GM12878 (cell line): Measurements from ENCODE around the gene CCDC134. TPM values are rescaled to one million over a fixed set of nuclear protein-coding genes. Genes with fewer than 3 reads are reported as not detected.

Source experiments
- ATF7 ChIP-seq: fragments of 450-650 bp; IDR thresholded peaks from 2 replicates; pipeline ENCODE4 v1.6.1; 2016; ENCODE audit warnings: low read depth, mild to moderate bottlenecking
- BCL11A ChIP-seq: IDR thresholded peaks from 2 replicates; pipeline ENCODE4 v1.6.1; 2011; ENCODE audit warnings: low read depth, low read length
- CBX5 ChIP-seq: sonication (generic); IDR thresholded peaks from 2 replicates; pipeline ENCODE4 v1.6.1; 2016; ENCODE audit warnings: low read depth, moderate library complexity, mild to moderate bottlenecking, inconsistent platforms
- CEBPB ChIP-seq, 2 experiments: fragments of 150-350 bp in 1 of 2; IDR thresholded peaks; 2 replicates each; pipeline ENCODE4 v1.6.1; 2012 to 2014; ENCODE audit warnings: low read depth in 2 of 2, low read length in 2 of 2, borderline replicate concordance in 1 of 2, inconsistent platforms in 1 of 2
- CHD2 ChIP-seq: IDR thresholded peaks from 2 replicates; pipeline ENCODE4 v1.6.1; 2011; ENCODE audit warnings: low read depth, low read length, improper control_type of control experiment, borderline replicate concordance
- CHD4 ChIP-seq: fragments of 200-600 bp; sonication (generic); IDR thresholded peaks from 2 replicates; pipeline ENCODE4 v1.6.1; 2016; ENCODE audit warnings: mild to moderate bottlenecking
- EGR1 ChIP-seq, 2 experiments: IDR thresholded peaks; 1 replicate in 1 of 2; 2 replicates in 1 of 2; pipeline ENCODE4 v1.6.1; 2011 to 2012; ENCODE audit warnings: low read depth in 2 of 2, low read length in 2 of 2, borderline replicate concordance in 1 of 2, mild to moderate bottlenecking in 1 of 2, moderate library complexity in 1 of 2
- HDAC2 ChIP-seq: fragments of 200-600 bp; sonication (generic); IDR thresholded peaks from 2 replicates; pipeline ENCODE4 v1.6.1; 2017
- HDGF ChIP-seq: fragments of 450-650 bp; IDR thresholded peaks from 2 replicates; pipeline ENCODE4 v1.6.1; 2016; ENCODE audit warnings: antibody characterized with exemption
- JUND ChIP-seq: IDR thresholded peaks from 2 replicates; pipeline ENCODE4 v1.6.1; 2012; ENCODE audit warnings: low read depth, mild to moderate bottlenecking, low read length, improper control_type of control experiment, moderate library complexity
- KDM1A ChIP-seq: fragments of 200-600 bp; sonication (generic); IDR thresholded peaks from 2 replicates; pipeline ENCODE4 v1.6.1; 2016; ENCODE audit warnings: borderline replicate concordance
- LARP7 ChIP-seq: fragments of 450-650 bp; IDR thresholded peaks from 2 replicates; pipeline ENCODE4 v1.6.1; 2017; ENCODE audit warnings: mild to moderate bottlenecking
- MAX ChIP-seq: IDR thresholded peaks from 2 replicates; pipeline ENCODE4 v1.6.1; 2012; ENCODE audit warnings: low read depth, low read length, improper control_type of control experiment
- PAX8 ChIP-seq: fragments of 450-650 bp; IDR thresholded peaks from 2 replicates; pipeline ENCODE4 v1.6.1; 2017; ENCODE audit warnings: mild to moderate bottlenecking, moderate library complexity
- PRDM15 ChIP-seq: fragments of 450-650 bp; formaldehyde crosslinking; IDR thresholded peaks from 2 replicates; pipeline ENCODE4 v1.4.0; 2020; ENCODE audit warnings: mild to moderate bottlenecking, moderate library complexity
- RCOR1 ChIP-seq: conservative IDR thresholded peaks from 2 replicates; pipeline ENCODE4 v1.6.1; 2012; ENCODE audit warnings: low read depth, low read length, improper control_type of control experiment
- STAT3 ChIP-seq: IDR thresholded peaks from 2 replicates; pipeline ENCODE4 v1.6.1; 2011; ENCODE audit warnings: low read depth, low read length, improper control_type of control experiment
- TBL1XR1 ChIP-seq: IDR thresholded peaks from 2 replicates; pipeline ENCODE4 v1.6.1; 2012; ENCODE audit warnings: low read depth, low read length, improper control_type of control experiment
- TCF7 ChIP-seq: IDR thresholded peaks from 2 replicates; pipeline ENCODE4 v1.6.1; 2014; ENCODE audit warnings: antibody characterized with exemption, borderline replicate concordance
- WRNIP1 ChIP-seq: IDR thresholded peaks from 2 replicates; pipeline ENCODE4 v1.6.1; 2011; ENCODE audit warnings: low read depth, low read length, improper control_type of control experiment, borderline replicate concordance
- ZBTB40 ChIP-seq: fragments of 450-650 bp; IDR thresholded peaks from 2 replicates; pipeline ENCODE4 v1.6.1; 2016; ENCODE audit warnings: mild to moderate bottlenecking, moderate library complexity, borderline replicate concordance
- ZNF24 ChIP-seq: fragments of 450-650 bp; IDR thresholded peaks from 2 replicates; pipeline ENCODE4 v1.6.1; 2017; ENCODE audit warnings: antibody characterized with exemption, mild to moderate bottlenecking
- polyA plus RNA-seq, 11 experiments: library from polyadenylated mRNA; depleted of rRNA in 4 of 11; unstranded in 6 of 11; stranded (reverse) in 5 of 11; fragments of >200 nt; fragmentation: Nextera tagmentation in 4 of 11; fragmentation: Illumina TruSeq in 1 of 11; extraction: Ambion mirVana in 4 of 11; extraction: Trizol in 1 of 11; gene quantifications; 1 replicate in 1 of 11; 2 replicates in 10 of 11; pipeline versions ENCODE4 v1.2.1 to v1.2.3, GENCODE V29; 2011 to 2016; ENCODE audit warnings: inconsistent platforms in 2 of 11, missing spikeins in 2 of 11, low read depth in 1 of 11
- total RNA-seq, 4 experiments: library from RNA; depleted of rRNA in 3 of 4; stranded (reverse); fragments of >200 nt in 3 of 4; fragmentation: Illumina TruSeq in 1 of 4; extraction: Trizol in 1 of 4; gene quantifications; 2 replicates each; pipeline versions ENCODE4 v1.2.1 to v1.2.3, GENCODE V29; 2013 to 2021

Gene CCDC134
- total and polyA plus RNA-seq, 10 of the 15 experiments (the other 5 are each of a cell fraction or from before 2014, with no cell fraction given): 0.35 to 19.3 (median 11.8) TPM

GRCh38 chr22:41780746-41781505 is 19.6 kb upstream of the CCDC134 start (continued):
- TF ChIP-seq CEBPB (IDR thresholded peaks at IDR 0.05; ENCODE audit: borderline replicate concordance in 1 of 2, low read depth in 2 of 2, low read length in 2 of 2): no peak
- TF ChIP-seq ZNF24: no peak
- TF ChIP-seq CBX5: no peak
- TF ChIP-seq LARP7: no peak
- TF ChIP-seq CHD2: peak; percentile 51; the same call in 1 of the 2 replicates
- no peak for TF ChIP-seq PRDM15 (CRISPR knock-in tag)
- TF ChIP-seq JUND: no peak
- no peak for TF ChIP-seq BCL11A
- TF ChIP-seq KDM1A: no peak
- TF ChIP-seq PAX8: no peak
- no peak for TF ChIP-seq STAT3
- TF ChIP-seq HDAC2: no peak
- TF ChIP-seq MAX: peak; percentile 49; the same call in 1 of the 2 replicates
- TF ChIP-seq EGR1 (IDR thresholded peaks at IDR 0.05; ENCODE audit: borderline replicate concordance in 1 of 2, low read depth in 2 of 2, low read length in 2 of 2): no peak
- TF ChIP-seq ZBTB40: peak; percentile 58; the same call in 1 of the 2 replicates
- TF ChIP-seq HDGF: no peak; the same call in 1 of the 2 replicates
- no peak; the same call in 1 of the 2 replicates for TF ChIP-seq ATF7
- no peak for TF ChIP-seq CHD4
- no peak for TF ChIP-seq RCOR1
- TF ChIP-seq TBL1XR1: 0 out of 2 replicates have a peak, but pooled peaks have one; percentile 49
- no peak for TF ChIP-seq TCF7
- TF ChIP-seq WRNIP1: no peak
